Mucosa of descending colon (tissue), 3 donors: Measurements from ENCODE around the gene NLRX1. TPM values are rescaled to one million over a fixed set of nuclear protein-coding genes. Genes with fewer than 3 reads are reported as not detected.
"Not testable (repeated sequence)": the region's sequence is repeated elsewhere in the genome, so short reads cannot be mapped to it uniquely, and the experiment has no call there.

Experiments used
- ATAC-seq: fragments of 200-7000 bp; cut with Tn5 transposase; one replicate; pipeline ENCODE4 v1.9.1; 2020; ENCODE audit warnings: mild to moderate bottlenecking, moderate library complexity
- DNase-seq, 3 donors: peaks; one replicate each; pipeline ENCODE4 v3.0.0-alpha.2; 2020
- H3K36me3 ChIP-seq: fragments of 200-600 bp; one replicate; pipeline ENCODE4 v1.8.0; 2021; ENCODE audit warnings: low read depth, mild to moderate bottlenecking
- H3K4me1 ChIP-seq: fragments of 200-600 bp; one replicate; pipeline ENCODE4 v1.8.0; 2021; ENCODE audit warnings: low read depth, mild to moderate bottlenecking
- H3K4me3 ChIP-seq: fragments of 200-600 bp; one replicate; pipeline ENCODE4 v1.8.0; 2021; ENCODE audit warnings: mild to moderate bottlenecking
- H3K9me3 ChIP-seq: fragments of 200-600 bp; one replicate; pipeline ENCODE4 v1.8.0; 2021; ENCODE audit warnings: mild to moderate bottlenecking
- intact Hi-C, 2 donors: fragments of 100-400 bp; cut with DNase I in 1 of 2; cut with micrococcal nuclease in 1 of 2; formaldehyde crosslinking; loops; one replicate each; pipeline versions ENCODE4 v1.11.0 to v1.11.1; 2022; cut with DNase I, micrococcal nuclease
- total RNA-seq, 3 donors: library from RNA; stranded (reverse); fragmentation: NEBNext Ultra II Directional in 2 of 3; extraction: Animal tissue kit (Norgen Biotek cat#: 25700) in 2 of 3; gene quantifications; one replicate each; pipeline versions ENCODE4 v1.2.1 to v1.2.4, GENCODE V29; 2021 to 2023
- TF ChIP-seq, protein P1 (sequence below): fragments of 200-600 bp; IDR thresholded peaks from one replicate; pipeline ENCODE4 v1.8.0; 2022; ENCODE audit warnings: antibody characterized with exemption, mild to moderate bottlenecking
- donor health status: DM: no; HTN: no; CAD: no; lungs with moderate emphysema.
- donor health status: DM: no; HTN: no; CAD: no.
- donor health status: DM: no; HTN: yes; CAD: no.

NLRX1 gene
- total RNA-seq, 3 donors from 2014 or later = 14.1 to 19.3 (median 16.3) TPM

DNA sequence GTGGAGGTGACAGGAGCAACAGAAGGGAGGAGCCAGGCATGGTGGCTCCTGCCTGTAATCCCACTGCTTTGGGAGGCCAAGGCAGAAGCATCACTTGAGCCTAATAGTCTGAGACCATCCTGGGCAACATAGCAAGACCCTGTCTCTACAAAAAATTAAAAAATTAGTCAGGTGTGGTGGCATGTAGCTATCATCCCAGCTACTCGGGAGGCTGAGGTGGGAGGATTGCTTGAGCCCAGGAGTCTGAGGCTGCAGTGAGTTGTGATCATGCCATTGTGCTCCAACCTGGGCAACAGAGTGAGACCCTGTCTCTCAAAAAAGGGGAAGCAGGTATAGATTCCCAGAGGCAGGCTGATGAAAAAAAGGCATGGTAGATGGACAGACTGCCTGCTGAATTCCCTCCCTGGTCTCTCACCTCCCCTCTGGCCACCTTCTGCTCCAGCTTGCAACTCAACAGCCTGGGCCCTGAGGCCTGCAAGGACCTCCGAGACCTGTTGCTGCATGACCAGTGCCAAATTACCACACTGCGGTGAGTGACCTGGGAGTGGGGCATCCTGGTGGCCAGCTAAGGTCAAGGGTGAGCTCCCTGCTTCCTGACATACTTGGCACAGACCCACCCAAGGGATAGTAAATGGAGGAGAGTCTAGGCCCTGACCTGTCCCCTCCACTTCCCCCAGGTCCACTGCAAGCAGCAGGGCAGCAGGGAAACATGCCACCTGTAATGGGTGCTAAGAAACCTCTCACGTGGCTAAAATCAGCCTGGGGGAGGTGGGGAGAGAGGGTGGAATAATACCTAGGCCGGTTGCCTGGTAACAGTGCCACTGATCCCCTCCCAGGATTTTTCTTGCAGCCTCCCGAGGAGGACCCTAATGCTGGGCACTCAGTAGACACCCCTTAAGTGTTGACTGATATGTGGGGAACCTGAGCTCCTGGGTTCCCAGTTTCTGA is 12.5 kb downstream of the NLRX1 start:
- Histone ChIP-seq H3K36me3 (no peaks in the 10 kb centered on the region), H3K9me3 (no peaks in the 10 kb centered on the region), H3K4me1 (peaks cover 4% of the 10 kb centered on the region), H3K4me3 (no peak overlapping the region)
- no peak for DNase-seq
- TF ChIP-seq, protein P1, sequence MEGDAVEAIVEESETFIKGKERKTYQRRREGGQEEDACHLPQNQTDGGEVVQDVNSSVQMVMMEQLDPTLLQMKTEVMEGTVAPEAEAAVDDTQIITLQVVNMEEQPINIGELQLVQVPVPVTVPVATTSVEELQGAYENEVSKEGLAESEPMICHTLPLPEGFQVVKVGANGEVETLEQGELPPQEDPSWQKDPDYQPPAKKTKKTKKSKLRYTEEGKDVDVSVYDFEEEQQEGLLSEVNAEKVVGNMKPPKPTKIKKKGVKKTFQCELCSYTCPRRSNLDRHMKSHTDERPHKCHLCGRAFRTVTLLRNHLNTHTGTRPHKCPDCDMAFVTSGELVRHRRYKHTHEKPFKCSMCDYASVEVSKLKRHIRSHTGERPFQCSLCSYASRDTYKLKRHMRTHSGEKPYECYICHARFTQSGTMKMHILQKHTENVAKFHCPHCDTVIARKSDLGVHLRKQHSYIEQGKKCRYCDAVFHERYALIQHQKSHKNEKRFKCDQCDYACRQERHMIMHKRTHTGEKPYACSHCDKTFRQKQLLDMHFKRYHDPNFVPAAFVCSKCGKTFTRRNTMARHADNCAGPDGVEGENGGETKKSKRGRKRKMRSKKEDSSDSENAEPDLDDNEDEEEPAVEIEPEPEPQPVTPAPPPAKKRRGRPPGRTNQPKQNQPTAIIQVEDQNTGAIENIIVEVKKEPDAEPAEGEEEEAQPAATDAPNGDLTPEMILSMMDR = no peak
- intact Hi-C loops = loop anchor here in 1 of 2 donors (10.0 kb wide), 1 partner anchor 46 kb away; no protein-coding TSS in a partner anchor
- ATAC-seq = no peak

DNA sequence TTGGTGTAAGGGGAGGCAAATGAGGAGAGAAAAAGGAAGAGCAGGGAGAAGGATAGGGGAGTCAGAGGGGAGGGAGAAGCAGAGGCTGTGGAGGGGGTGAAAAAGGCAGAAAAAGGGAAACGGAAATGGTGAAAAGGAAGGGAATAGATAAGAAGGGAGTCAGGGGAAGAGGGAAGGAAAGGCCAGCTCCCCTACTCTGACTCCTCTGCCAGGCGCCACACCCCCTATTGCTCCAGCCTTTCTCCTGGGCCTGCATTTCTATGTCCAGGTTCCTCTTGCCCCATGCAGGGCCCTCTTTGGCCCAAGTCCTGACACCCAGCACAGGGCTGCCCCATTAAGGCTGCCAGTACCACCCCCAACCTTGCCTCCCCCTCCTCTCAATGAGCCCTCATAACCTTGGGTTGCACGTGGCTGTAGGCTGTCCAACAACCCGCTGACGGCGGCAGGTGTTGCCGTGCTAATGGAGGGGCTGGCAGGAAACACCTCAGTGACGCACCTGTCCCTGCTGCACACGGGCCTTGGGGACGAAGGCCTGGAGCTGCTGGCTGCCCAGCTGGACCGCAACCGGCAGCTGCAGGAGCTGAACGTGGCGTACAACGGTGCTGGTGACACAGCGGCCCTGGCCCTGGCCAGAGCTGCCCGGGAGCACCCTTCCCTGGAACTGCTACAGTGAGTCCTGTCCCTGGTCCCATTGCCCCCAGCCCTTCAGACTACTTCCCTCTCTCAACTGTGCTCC is 13.3 kb downstream of the NLRX1 start:
- no peak overlapping the region for H3K4me3 ChIP-seq
- H3K36me3 ChIP-seq = no peaks in the 10 kb centered on the region
- no peak for DNase-seq
- ATAC-seq = no peak
- TF ChIP-seq, protein P1 = no peak
- peaks cover 4% of the 10 kb centered on the region for H3K4me1 ChIP-seq
- intact Hi-C loops = loop anchor here in 1 of 2 donors (10.0 kb wide), 1 partner anchor 47 kb away; no protein-coding TSS in a partner anchor
- no peaks in the 10 kb centered on the region for H3K9me3 ChIP-seq

DNA sequence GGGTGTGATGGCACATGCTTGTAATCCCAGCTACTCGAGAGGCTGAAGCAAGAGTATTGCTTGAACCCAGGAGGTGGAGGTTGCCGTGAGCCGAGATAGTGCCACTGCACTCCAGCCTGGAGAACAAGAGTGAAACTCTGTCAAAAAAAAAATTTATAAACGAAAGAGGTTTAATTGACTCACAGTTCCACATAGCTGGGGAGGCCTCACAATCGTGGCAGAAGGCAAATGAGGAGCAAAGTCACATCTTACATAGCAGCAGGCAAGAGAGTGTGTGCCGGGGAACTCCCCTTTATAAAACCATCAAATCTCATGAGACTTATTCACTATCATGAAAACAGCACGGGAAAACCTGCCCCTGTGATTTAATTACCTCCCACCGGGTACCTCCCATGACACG is 15.9 kb downstream of the NLRX1 start:
- not testable (repeated sequence) for H3K36me3 ChIP-seq, H3K4me3 ChIP-seq, ATAC-seq, DNase-seq, H3K9me3 ChIP-seq
- H3K4me1 ChIP-seq = peaks cover 12% of the 10 kb centered on the region
- intact Hi-C loops = loop anchor here in 1 of 2 donors (10.0 kb wide), 1 partner anchor 50 kb away; no protein-coding TSS in a partner anchor

DNA sequence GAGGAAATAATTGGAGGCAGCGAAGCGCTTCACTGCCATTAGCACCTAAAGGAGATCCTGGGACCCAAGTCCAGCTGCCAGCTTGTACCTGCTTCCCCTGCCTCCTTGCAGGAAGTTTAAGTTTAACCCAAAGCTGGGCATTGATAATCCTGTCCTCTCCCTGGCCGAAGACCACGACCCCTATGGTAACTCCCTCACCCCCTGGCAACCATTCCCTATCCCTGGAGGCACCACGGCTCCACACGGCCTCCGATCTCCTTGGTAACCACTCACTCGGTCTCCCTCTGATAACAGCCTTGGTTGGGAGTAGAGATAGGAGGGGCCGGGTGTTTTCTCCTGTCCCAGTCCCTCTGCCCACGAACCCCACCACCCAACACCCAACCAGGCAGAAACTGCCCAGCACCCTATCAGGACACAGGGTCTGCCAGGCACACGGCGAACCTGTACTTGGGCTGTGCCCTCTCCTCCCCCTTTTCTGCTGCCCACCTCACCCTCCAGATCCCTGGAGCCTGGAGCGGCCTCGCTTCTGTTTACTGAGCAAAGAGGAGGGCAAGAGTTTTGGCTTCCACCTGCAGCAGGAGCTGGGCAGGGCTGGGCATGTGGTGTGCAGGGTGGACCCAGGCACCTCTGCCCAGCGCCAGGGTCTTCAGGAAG is 17.6 kb downstream of the NLRX1 start:
- peak; percentile 42 for ATAC-seq
- no peaks in the 10 kb centered on the region for H3K9me3 ChIP-seq
- TF ChIP-seq, protein P1 = no peak
- intact Hi-C loops = loop anchor here in 1 of 2 donors (10.0 kb wide), 1 partner anchor 51 kb away; no protein-coding TSS in a partner anchor
- H3K4me1 ChIP-seq = peaks cover 14% of the 10 kb centered on the region
- peak overlapping the region; percentile 24 for H3K4me3 ChIP-seq
- DNase-seq = no peak
- H3K36me3 ChIP-seq = no peaks in the 10 kb centered on the region

DNA sequence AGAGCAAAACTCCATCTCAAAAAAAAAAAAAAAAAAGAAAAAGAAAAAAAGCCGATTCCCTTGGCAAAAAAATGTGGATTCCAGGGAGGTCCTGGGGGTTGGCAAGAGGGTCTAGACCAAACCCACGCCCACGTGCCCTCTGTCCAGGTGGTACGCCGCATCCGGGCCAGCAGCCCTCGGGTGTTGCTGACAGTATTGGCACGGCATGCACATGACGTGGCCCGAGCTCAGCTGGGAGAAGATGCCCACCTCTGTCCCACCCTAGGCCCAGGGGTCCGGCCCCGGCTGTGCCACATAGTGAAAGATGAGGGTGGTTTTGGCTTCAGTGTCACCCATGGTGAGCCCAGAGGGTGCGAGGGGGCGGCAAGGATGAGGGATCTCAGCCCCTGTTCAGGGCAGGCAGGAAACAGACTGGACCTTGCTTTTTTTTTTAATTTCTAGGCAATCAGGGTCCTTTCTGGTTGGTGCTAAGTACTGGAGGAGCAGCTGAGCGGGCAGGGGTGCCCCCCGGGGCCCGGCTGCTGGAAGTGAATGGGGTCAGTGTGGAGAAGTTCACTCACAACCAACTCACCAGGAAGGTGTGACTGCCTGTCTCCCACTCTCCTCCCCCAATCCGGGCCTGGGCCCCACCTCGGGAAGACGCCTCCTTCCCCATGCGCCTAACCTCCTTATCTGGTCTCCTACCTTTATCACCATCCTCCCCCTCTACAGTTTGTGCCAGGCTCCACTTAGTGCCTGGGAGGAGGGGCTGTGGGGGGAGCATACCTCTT is 18.8 kb downstream of the NLRX1 start:
- no peak for DNase-seq
- intact Hi-C loops = loop anchor here in 1 of 2 donors (10.0 kb wide), 1 partner anchor 53 kb away; no protein-coding TSS in a partner anchor
- Histone ChIP-seq H3K36me3 (no peaks in the 10 kb centered on the region), H3K4me3 (no peak overlapping the region), H3K9me3 (no peaks in the 10 kb centered on the region), H3K4me1 (peaks cover 14% of the 10 kb centered on the region)
- no peak for ATAC-seq
- TF ChIP-seq, protein P1 = no peak
